A673 (cell line): ENCODE data around the gene LRRC41.

Experiments
- CTCF ChIP-seq: fragments of 300-800, 200-600 bp; sonication (generic); conservative IDR thresholded peaks from 2 replicates; pipeline ENCODE4 v1.5.1; 2017; ENCODE audit warnings: low read depth, mild to moderate bottlenecking, antibody characterized with exemption, low read length, moderate library complexity, mixed read lengths
- EZH2 ChIP-seq: fragments of 200-600 bp; sonication (generic); IDR thresholded peaks from 2 replicates; pipeline ENCODE4 v1.6.1; 2017; ENCODE audit warnings: borderline replicate concordance, low read depth, mild to moderate bottlenecking, mixed read lengths, antibody characterized with exemption, low read length; ENCODE audit not compliant: poor library complexity, severe bottlenecking

- TF ChIP-seq CTCF (no peak), EZH2 (no peak)
Observed at GRCh38 chr1:46289976-46290375, 13.4 kb downstream of the LRRC41 start.
